CD4-positive, alpha-beta T cell treated with Interferon gamma for 1 hour (primary cell): Measurements from ENCODE around the gene ATP2B1.

Source experiments
- DNase-seq: peaks from one replicate; pipeline ENCODE4 v3.0.0-alpha.2; 2020

Gene ATP2B1

GRCh38 chr12:89690925-89691324 lies 17.7 kb downstream of the ATP2B1 start:
- DNase-seq: no peak

GRCh38 chr12:89689306-89689705 lies 19.3 kb downstream of the ATP2B1 start:
- DNase-seq: no peak

GRCh38 chr12:89686311-89686710 lies 22.3 kb downstream of the ATP2B1 start:
- no peak for DNase-seq

GRCh38 chr12:89685363-89685972 lies 23.2 kb downstream of the ATP2B1 start:
- DNase-seq: no peak

GRCh38 chr12:89684136-89684535 lies 24.5 kb downstream of the ATP2B1 start:
- DNase-seq: no peak

- DNase-seq: no peak
Observed at GRCh38 chr12:89682284-89682683, 26.4 kb downstream of the ATP2B1 start.

- DNase-seq: no peak
Observed at GRCh38 chr12:89680409-89680808, 28.2 kb downstream of the ATP2B1 start.

- no peak for DNase-seq
Observed at GRCh38 chr12:89679631-89680030, 29.0 kb downstream of the ATP2B1 start.

- DNase-seq: no peak
Observed at GRCh38 chr12:89678225-89678624, 30.4 kb downstream of the ATP2B1 start.

- no peak for DNase-seq
Observed at GRCh38 chr12:89676930-89677329, 31.7 kb downstream of the ATP2B1 start.

GRCh38 chr12:89674326-89674942 lies 34.2 kb downstream of the ATP2B1 start:
- DNase-seq: no peak

GRCh38 chr12:89673603-89674002 lies 35.0 kb downstream of the ATP2B1 start:
- DNase-seq: no peak

GRCh38 chr12:89672589-89672979 lies 36.1 kb downstream of the ATP2B1 start:
- DNase-seq: no peak

- no peak for DNase-seq
Observed at GRCh38 chr12:89671469-89671868, 37.2 kb downstream of the ATP2B1 start.

GRCh38 chr12:89669197-89669596 lies 39.4 kb downstream of the ATP2B1 start:
- no peak for DNase-seq

GRCh38 chr12:89665556-89665955 lies 43.1 kb downstream of the ATP2B1 start:
- DNase-seq: no peak

- no peak for DNase-seq
Observed at GRCh38 chr12:89664441-89664840, 44.2 kb downstream of the ATP2B1 start.

- DNase-seq: no peak
Observed at GRCh38 chr12:89663577-89664357, 44.9 kb downstream of the ATP2B1 start.

GRCh38 chr12:89662623-89663022 lies 46.0 kb downstream of the ATP2B1 start:
- no peak for DNase-seq

- DNase-seq: no peak
Observed at GRCh38 chr12:89661706-89662330, 46.8 kb downstream of the ATP2B1 start.

- no peak for DNase-seq
Observed at GRCh38 chr12:89657739-89658138, 50.9 kb downstream of the ATP2B1 start.

- no peak for DNase-seq
Observed at GRCh38 chr12:89657066-89657465, 51.6 kb downstream of the ATP2B1 start.

- no peak for DNase-seq
Observed at GRCh38 chr12:89655841-89656240, 52.8 kb downstream of the ATP2B1 start.

- DNase-seq: no peak
Observed at GRCh38 chr12:89651192-89651591, 57.4 kb downstream of the ATP2B1 start.
